Thyroid gland (tissue), 4 donors: Measurements from ENCODE around the gene PATJ.

ENCODE experiments used
- CTCF ChIP-seq, 6 experiments: fragments of 200-600 bp in 3 of 6; fragments of 450-650 bp in 3 of 6; sonication (generic) in 3 of 6; IDR thresholded peaks; one replicate each; pipeline ENCODE4 v1.5.1; 2016 to 2019; ENCODE audit warnings: antibody characterized with exemption in 6 of 6, mild to moderate bottlenecking in 2 of 6, inconsistent platforms in 1 of 6, moderate library complexity in 1 of 6
- POLR2A ChIP-seq, 2 donors: fragments of 450-650 bp; IDR thresholded peaks; one replicate each; pipeline ENCODE4 v1.6.1; 2017; ENCODE audit warnings: antibody characterized with exemption in 2 of 2, mild to moderate bottlenecking in 2 of 2, moderate library complexity in 1 of 2

- TF ChIP-seq POLR2A (IDR thresholded peaks at IDR 0.05) (no peak), CTCF (IDR thresholded peaks at IDR 0.05) (no peak)
These were observed 324.4 kb downstream of the PATJ start for GRCh38 chr1:62066713-62067112.
